ENCODE results near the gene TFEB.
A peak's percentile ranks its signal among the peaks of the same experiment; 100 is the strongest.

The TFEB gene

DNA sequence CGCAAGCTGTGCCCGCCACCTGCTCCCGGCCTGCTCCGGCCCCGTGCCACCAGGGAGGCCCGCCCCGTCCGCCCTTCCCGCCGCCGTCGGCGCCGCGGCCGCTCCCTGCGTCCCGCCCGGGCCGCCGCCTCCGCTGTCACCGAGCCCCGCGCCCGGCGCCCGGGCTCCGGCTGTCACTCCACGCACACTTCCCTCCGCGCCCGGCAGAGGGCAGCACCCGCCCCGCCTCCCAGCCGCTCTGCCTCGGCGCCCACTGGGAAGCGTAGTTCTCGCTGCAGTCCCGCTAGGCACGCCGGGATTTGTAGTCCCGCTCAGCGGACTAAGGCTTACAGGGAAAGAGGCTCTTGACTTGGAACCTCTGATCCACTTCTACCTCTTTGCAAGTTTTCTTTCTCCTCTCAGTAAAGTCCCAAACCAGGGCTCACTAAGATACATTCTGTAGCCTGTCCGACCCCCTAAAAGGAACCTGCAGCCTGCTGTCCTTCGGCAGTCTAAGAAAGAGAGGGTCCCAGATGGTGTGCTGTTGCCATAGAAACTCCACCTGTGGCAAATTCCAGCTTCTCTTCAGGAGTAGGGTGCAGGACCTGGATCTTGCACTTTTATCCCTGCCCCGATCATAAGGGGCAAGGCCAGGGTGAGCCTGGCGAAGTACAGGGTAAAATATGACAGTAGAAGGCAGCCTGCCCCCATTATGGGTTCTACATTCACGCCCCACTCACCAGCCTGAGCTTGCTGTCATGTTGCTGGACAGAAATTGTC is at the start of gene TFEB:
Gene TFEB (minus strand): TSS at position 182 of the 759 bp plus-strand sequence. CDS start 44,395 bp downstream, outside the sequence.
- peak within 1 kb of the TSS; percentile 96 to 99 for H3K27ac ChIP-seq
- peak within 1 kb of the TSS; percentile 97 for H3K4me3 ChIP-seq
- TF ChIP-seq, protein P1, sequence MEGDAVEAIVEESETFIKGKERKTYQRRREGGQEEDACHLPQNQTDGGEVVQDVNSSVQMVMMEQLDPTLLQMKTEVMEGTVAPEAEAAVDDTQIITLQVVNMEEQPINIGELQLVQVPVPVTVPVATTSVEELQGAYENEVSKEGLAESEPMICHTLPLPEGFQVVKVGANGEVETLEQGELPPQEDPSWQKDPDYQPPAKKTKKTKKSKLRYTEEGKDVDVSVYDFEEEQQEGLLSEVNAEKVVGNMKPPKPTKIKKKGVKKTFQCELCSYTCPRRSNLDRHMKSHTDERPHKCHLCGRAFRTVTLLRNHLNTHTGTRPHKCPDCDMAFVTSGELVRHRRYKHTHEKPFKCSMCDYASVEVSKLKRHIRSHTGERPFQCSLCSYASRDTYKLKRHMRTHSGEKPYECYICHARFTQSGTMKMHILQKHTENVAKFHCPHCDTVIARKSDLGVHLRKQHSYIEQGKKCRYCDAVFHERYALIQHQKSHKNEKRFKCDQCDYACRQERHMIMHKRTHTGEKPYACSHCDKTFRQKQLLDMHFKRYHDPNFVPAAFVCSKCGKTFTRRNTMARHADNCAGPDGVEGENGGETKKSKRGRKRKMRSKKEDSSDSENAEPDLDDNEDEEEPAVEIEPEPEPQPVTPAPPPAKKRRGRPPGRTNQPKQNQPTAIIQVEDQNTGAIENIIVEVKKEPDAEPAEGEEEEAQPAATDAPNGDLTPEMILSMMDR (IDR thresholded peaks at IDR 0.05), result peak; percentile 84
- peak; percentile 93 for DNase-seq (ENCODE audit: low spot score)

DNA sequence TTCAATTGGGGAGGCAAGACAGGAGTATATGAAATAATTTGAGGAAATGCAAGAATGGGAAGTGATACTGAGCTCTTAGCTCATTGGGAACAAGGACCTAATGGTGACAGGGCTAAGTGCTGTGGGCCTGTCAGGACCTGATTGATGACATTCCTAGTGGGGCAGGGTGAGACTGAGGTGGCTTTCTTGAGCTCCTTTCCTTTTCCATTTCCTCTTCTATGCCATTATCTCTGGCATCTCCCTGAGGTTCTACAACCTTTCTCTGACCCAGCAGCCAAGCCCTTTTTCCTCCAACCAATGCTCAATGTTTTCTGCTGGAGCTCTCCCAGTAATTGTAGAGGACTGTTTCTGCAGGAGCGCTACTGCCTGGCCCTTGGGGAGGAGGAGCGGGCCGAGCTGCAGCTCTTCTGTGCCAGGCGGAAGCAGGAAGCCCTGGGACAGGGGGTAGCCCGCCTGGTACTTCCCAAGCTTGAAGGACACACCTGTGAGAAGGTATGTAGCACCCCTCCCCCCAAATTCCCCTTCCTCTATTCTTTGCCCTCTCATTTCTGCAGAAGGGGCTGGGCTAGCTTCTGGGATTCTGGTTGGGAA is 49.3 kb upstream of the TFEB start:
- no peak overlapping the region for H3K4me3 ChIP-seq
- TF ChIP-seq, protein P1 (IDR thresholded peaks at IDR 0.05), result no peak
- H3K27ac ChIP-seq, result no peak overlapping the region
- no peak for DNase-seq (ENCODE audit: low spot score)

DNA sequence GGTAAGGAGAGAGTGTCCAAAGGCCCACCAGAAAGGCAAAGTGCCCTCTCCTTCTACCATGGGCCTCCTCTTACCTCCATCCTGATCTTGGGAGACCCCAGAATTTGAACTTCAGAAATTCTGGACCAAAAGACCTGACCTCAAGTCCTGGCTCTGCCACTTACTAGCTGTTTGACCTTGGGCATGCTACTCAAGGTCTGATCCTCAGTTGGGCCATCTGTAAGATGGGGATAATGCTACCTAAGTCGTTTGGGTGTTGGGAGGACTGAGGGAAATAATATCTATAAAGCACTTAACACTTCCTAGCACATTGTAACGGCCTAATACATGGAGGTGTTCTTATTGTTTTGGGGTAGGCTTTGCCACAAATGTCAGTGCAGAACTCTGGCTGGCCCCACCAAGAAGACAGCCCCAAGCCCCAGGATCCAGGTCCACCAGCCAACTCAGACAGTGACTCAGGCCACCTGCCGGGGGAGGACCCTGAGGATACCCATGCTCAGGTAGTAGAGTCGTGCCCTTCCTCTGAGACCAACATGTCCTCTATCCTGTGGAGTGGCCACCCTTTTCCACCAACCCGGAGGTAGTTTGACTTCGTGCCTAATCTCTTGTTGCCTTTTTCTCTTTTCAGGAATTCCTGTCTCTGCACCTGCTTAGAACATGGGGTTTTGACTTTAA is 47.8 kb upstream of the TFEB start:
- H3K27ac ChIP-seq, result no peak overlapping the region
- TF ChIP-seq, protein P1 (IDR thresholded peaks at IDR 0.05), result no peak
- no peak overlapping the region for H3K4me3 ChIP-seq
- peak; percentile 49 for DNase-seq (ENCODE audit: low spot score)

DNA sequence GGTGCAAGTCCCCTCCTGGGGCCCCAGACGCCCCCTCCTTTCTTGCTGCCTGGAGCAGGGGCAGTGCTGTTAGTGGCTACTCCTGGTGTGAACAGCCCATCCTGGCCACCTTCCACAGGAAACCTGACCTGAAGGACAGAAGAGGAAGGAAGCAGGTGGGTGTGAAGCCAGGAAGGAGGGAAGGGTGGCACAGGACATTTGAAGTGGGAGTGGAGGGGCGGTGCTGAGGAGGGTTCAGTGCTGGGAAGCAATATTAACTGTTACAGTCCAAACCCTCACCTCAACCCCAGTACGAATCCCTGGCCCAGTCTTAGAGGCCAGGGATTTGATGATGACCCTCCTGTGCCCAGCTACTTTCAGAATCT is 45.9 kb upstream of the TFEB start:
- H3K27ac ChIP-seq, result peak overlapping the region; percentile 29 to 88
- no peak for DNase-seq (ENCODE audit: low spot score)
- TF ChIP-seq, protein P1 (IDR thresholded peaks at IDR 0.05), result no peak
- H3K4me3 ChIP-seq, result peak overlapping the region; percentile 73

DNA sequence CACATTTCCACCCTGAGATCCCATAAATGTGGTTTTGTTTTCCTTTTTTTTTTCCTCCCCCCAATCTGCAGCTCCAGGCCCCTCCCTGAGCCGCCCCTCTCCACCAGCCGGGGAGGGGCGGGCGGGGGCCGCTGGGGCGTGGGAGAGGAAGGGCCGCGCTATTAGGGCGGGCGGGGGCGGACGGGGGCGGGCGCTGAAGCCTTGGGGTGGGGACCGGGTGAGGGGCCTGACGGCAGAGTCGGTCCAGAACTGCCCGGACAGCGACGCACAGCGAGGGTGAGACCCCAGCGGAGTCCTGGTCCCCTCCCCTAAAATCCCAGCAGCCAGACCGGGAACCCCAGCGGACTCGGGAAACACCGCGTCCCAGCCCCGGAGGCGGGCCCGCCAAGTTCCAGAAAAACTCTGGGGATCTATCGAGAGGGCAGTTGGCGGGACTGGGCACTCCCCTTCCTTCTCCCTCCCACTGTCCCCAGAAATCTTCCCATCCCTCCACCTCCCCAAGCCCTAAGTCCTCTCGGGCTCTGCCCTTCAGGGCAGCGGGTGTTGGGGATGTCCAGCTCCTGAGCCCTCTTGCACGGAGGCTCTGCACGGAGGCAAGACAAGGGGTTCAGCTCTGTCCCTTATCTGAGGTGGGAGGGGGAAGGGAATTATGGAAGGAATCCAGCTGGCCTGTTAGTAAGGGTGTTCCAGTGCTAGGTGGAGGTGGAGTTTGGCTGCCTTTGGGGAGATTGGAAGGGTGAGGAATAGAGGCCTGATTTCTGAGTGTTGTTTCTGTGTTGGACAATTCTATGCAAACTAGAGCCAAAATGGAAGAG is 45.4 kb upstream of the TFEB start, which contains the start of gene PRICKLE4:
Gene PRICKLE4 (plus strand): TSS at position 232 of the 815 bp plus-strand sequence. CDS start 2,692 bp downstream, outside the sequence.
- H3K4me3 ChIP-seq, result peak within 1 kb of the TSS; percentile 73
- no peak for DNase-seq (ENCODE audit: low spot score)
- peak within 1 kb of the TSS; percentile 29 to 88 for H3K27ac ChIP-seq
- TF ChIP-seq, protein P1 (IDR thresholded peaks at IDR 0.05), result no peak

DNA sequence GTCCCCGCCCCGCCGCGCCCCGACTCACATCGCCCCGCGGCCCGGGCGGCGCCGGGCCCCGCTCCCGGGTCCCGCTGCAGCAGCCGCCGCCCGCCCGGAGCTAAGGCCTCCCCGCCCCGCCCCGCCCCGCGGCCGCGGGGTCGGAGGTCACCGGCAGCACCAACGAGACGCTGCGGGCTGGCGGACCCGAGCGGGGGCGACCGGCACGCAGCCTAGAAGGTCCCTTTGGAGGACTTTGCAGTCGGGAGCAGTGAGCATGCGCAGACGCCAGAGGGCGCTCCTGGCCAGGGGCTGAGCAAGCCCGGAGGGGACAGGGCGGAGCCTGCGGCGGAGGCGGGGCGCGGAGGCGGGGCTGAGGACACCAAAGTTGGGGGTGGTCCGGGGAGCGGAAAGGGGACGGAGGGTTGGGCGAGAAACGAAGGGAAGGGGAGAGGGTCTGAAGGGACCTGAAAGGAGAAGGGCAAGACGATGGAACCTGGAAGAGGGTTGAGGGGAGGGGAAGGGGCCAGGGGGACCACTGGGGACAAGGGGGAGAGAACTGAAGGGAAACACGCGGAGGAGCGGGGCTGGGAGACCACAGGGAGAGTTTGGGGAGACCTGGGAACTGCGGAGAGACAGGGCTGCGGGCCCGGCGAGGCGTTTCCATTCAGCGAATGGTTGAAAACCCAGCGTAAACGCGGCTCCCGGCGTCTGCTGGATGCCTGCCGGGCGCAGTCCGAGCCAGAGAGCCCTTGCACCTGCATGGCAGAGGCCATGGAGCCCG is 44.6 kb upstream of the TFEB start, which contains the start of gene FRS3:
Gene FRS3 (minus strand): TSS at position 113 of the 763 bp plus-strand sequence. CDS start 2,913 bp downstream, outside the sequence.
- TF ChIP-seq, protein P1 (IDR thresholded peaks at IDR 0.05), result peak; percentile 86
- Histone ChIP-seq H3K4me3 (peak within 1 kb of the TSS; percentile 73), H3K27ac (peak within 1 kb of the TSS; percentile 29 to 88)
- peak; percentile 99 for DNase-seq (ENCODE audit: low spot score)

Measured in coronary artery (tissue), 2 donors.